Esophagus (tissue), 2 donors: ENCODE data around the gene HIF1A. TPM values are rescaled to one million over a fixed set of nuclear protein-coding genes. Genes with fewer than 3 reads are reported as not detected.
A peak's percentile ranks its signal among the peaks of the same experiment; 100 is the strongest.

Source experiments
- H3K27ac ChIP-seq, 2 donors: one replicate each; pipeline ENCODE4 v1.5.1; 2013; ENCODE audit warnings: low read depth in 2 of 2, mild to moderate bottlenecking in 2 of 2, inconsistent platforms in 1 of 2, low read length in 1 of 2, moderate library complexity in 1 of 2
- H3K27me3 ChIP-seq, 2 donors: one replicate each; pipeline ENCODE4 v1.6.1; 2013; ENCODE audit warnings: low read length in 2 of 2, control low read depth in 1 of 2, mild to moderate bottlenecking in 1 of 2; ENCODE audit not compliant: insufficient read depth in 2 of 2, control insufficient read depth in 1 of 2
- H3K36me3 ChIP-seq, 2 donors: one replicate each; pipeline ENCODE4 v1.6.1; 2013; ENCODE audit warnings: low read length in 1 of 2; ENCODE audit not compliant: control insufficient read depth in 2 of 2, insufficient read depth in 2 of 2
- H3K4me1 ChIP-seq, 2 donors: one replicate each; pipeline ENCODE4 v1.6.1; 2013; ENCODE audit warnings: low read length in 1 of 2; ENCODE audit not compliant: control insufficient read depth in 2 of 2, insufficient read depth in 2 of 2
- H3K4me3 ChIP-seq, 2 donors: one replicate each; pipeline ENCODE4 v1.5.1; 2013; ENCODE audit warnings: low read length in 2 of 2, mild to moderate bottlenecking in 2 of 2, low read depth in 1 of 2, moderate library complexity in 1 of 2
- H3K9me3 ChIP-seq, 2 donors: one replicate each; pipeline ENCODE4 v1.6.1; 2013; ENCODE audit warnings: mild to moderate bottlenecking in 2 of 2, low read depth in 1 of 2, low read length in 1 of 2, moderate library complexity in 1 of 2; ENCODE audit not compliant: control insufficient read depth in 2 of 2, insufficient read depth in 1 of 2
- WGBS, 2 donors: extraction: QIAGEN DNeasy Blood & Tissue Kit; methylation state at CpG; one replicate each; pipeline ENCODE4 v1.1.7; 2013; 5-methylcytosine and 5-hydroxymethylcytosine counted together
- polyA plus RNA-seq, 2 donors: library from polyadenylated mRNA; stranded (reverse); fragments of 200-250 nt; gene quantifications; one replicate each; pipeline ENCODE4 v1.2.3, GENCODE V29; 2013
- donor health status: healthy with polysubstance abuse.
- donor health status: Bipolar disorder and iron deficiency.

Gene HIF1A
- polyA plus RNA-seq, 2 donors = 23.4 to 47.5 TPM

- H3K4me1 ChIP-seq = no peaks in the 10 kb centered on the region
- whole genome bisulfite sequencing, 2 donors = 80% methylated on average over 1 of the region's 1 CpG
Observed at GRCh38 chr14:61716956-61717355, 21.6 kb downstream of the HIF1A start.

GRCh38 chr14:61718039-61718438 lies 22.7 kb downstream of the HIF1A start:
- no peaks in the 10 kb centered on the region for H3K9me3 ChIP-seq
- H3K36me3 ChIP-seq = peaks cover 0 to 2% of the 10 kb centered on the region in 2 donors
- H3K4me1 ChIP-seq = no peaks in the 10 kb centered on the region
- H3K27ac ChIP-seq = no peak overlapping the region
- no peaks in the 10 kb centered on the region for H3K27me3 ChIP-seq
- 91 to 96% methylated on average over 2 of the region's 2 CpGs for WGBS, 2 donors
- H3K4me3 ChIP-seq = no peak overlapping the region

More at GRCh38 chr14:61716956-61717355, 21.6 kb downstream of the HIF1A start:
- Histone ChIP-seq H3K9me3 (no peaks in the 10 kb centered on the region), H3K27me3 (no peaks in the 10 kb centered on the region), H3K4me3 (no peak overlapping the region), H3K27ac (no peak overlapping the region), H3K36me3 (peaks cover 0 to 2% of the 10 kb centered on the region in 2 donors)

GRCh38 chr14:61719344-61720293 lies 24.3 kb downstream of the HIF1A start:
- Histone ChIP-seq H3K27me3 (no peaks in the 10 kb centered on the region), H3K36me3 (peaks cover 0 to 2% of the 10 kb centered on the region in 2 donors), H3K4me1 (no peaks in the 10 kb centered on the region), H3K27ac (peak overlapping the region in 1 of 2 donors; percentile 31), H3K9me3 (no peaks in the 10 kb centered on the region), H3K4me3 (no peak overlapping the region)
- 63 to 67% methylated on average over 5 of the region's 5 CpGs for WGBS, 2 donors

- Histone ChIP-seq H3K4me1 (no peaks in the 10 kb centered on the region), H3K27me3 (no peaks in the 10 kb centered on the region), H3K9me3 (no peaks in the 10 kb centered on the region), H3K36me3 (peaks cover 0 to 2% of the 10 kb centered on the region in 2 donors), H3K27ac (peak overlapping the region in 1 of 2 donors; percentile 22), H3K4me3 (no peak overlapping the region)
- 69 to 76% methylated on average over 9 of the region's 9 CpGs for WGBS, 2 donors
Observed at GRCh38 chr14:61720294-61720661, 25.0 kb downstream of the HIF1A start.

- no peaks in the 10 kb centered on the region for H3K9me3 ChIP-seq
- H3K4me1 ChIP-seq = no peaks in the 10 kb centered on the region
- no peak overlapping the region for H3K27ac ChIP-seq
- no peaks in the 10 kb centered on the region for H3K36me3 ChIP-seq
- 61 to 72% methylated on average over 6 of the region's 6 CpGs for WGBS, 2 donors
- no peaks in the 10 kb centered on the region for H3K27me3 ChIP-seq
- no peak overlapping the region for H3K4me3 ChIP-seq
Observed at GRCh38 chr14:61720741-61721140, 25.4 kb downstream of the HIF1A start.

GRCh38 chr14:61724133-61724532 lies 28.8 kb downstream of the HIF1A start:
- 82 to 88% methylated on average over 2 of the region's 2 CpGs for WGBS, 2 donors
- Histone ChIP-seq H3K9me3 (no peaks in the 10 kb centered on the region), H3K4me1 (no peaks in the 10 kb centered on the region), H3K36me3 (no peaks in the 10 kb centered on the region), H3K27me3 (no peaks in the 10 kb centered on the region), H3K27ac (no peak overlapping the region), H3K4me3 (no peak overlapping the region)

GRCh38 chr14:61726778-61727658 lies 31.7 kb downstream of the HIF1A start:
- no peaks in the 10 kb centered on the region for H3K27me3 ChIP-seq
- WGBS, 2 donors = 70 to 80% methylated on average over 7 of the region's 7 CpGs
- no peak overlapping the region for H3K27ac ChIP-seq
- no peaks in the 10 kb centered on the region for H3K36me3 ChIP-seq
- no peak overlapping the region for H3K4me3 ChIP-seq
- no peaks in the 10 kb centered on the region for H3K4me1 ChIP-seq
- H3K9me3 ChIP-seq = no peaks in the 10 kb centered on the region

- Histone ChIP-seq H3K4me3 (no peak overlapping the region), H3K4me1 (no peaks in the 10 kb centered on the region), H3K27ac (no peak overlapping the region), H3K36me3 (no peaks in the 10 kb centered on the region), H3K27me3 (no peaks in the 10 kb centered on the region), H3K9me3 (no peaks in the 10 kb centered on the region)
- whole genome bisulfite sequencing, 2 donors = 60 to 67% methylated on average over 2 of the region's 2 CpGs
Observed at GRCh38 chr14:61730756-61731373, 35.6 kb downstream of the HIF1A start.

- Histone ChIP-seq H3K4me3 (no peak overlapping the region), H3K9me3 (no peaks in the 10 kb centered on the region), H3K27ac (no peak overlapping the region), H3K36me3 (peaks cover 3 to 8% of the 10 kb centered on the region in 2 donors), H3K27me3 (no peaks in the 10 kb centered on the region), H3K4me1 (no peaks in the 10 kb centered on the region)
- WGBS, 2 donors = 76 to 77% methylated on average over 2 of the region's 2 CpGs
Observed at GRCh38 chr14:61733972-61734371, 38.7 kb downstream of the HIF1A start.
